Adrenal gland (tissue), 12 donors: ENCODE results near the gene ZNF425. TPM values are rescaled to one million over a fixed set of nuclear protein-coding genes. Genes with fewer than 3 reads are reported as not detected.
A peak's percentile ranks its signal among the peaks of the same experiment; 100 is the strongest.

Experiments
- DNase-seq, 7 donors: peaks; one replicate each; pipeline ENCODE4 v3.0.0-alpha.2; 2019 to 2020
- H3K27ac ChIP-seq, 5 donors: fragments of 200-600 bp; sonication (generic) in 4 of 5; 1 replicate in 3 of 5; 2 replicates in 2 of 5; pipeline versions ENCODE4 v1.5.1 to v1.8.0; 2016 to 2020; ENCODE audit warnings: mild to moderate bottlenecking in 1 of 5
- H3K27me3 ChIP-seq: fragments of 200-600 bp; 2 replicates; pipeline ENCODE4 v1.8.0; 2021
- H3K36me3 ChIP-seq, 2 donors: fragments of 200-600 bp; replicated peaks in 1 of 2; 1 replicate in 1 of 2; 2 replicates in 1 of 2; pipeline versions ENCODE4 v1.5.1 to v1.8.0; 2018 to 2022
- H3K4me1 ChIP-seq, 2 donors: fragments of 200-600 bp; replicated peaks in 1 of 2; 1 replicate in 1 of 2; 2 replicates in 1 of 2; pipeline versions ENCODE4 v1.5.1 to v1.8.0; 2018 to 2021
- H3K4me3 ChIP-seq, 4 donors: fragments of 200-600 bp; sonication (generic) in 3 of 4; one replicate each; pipeline ENCODE4 v1.5.1; 2016 to 2018
- H3K9me3 ChIP-seq, 3 donors: fragments of 200-600 bp; sonication (generic) in 1 of 3; replicated peaks in 1 of 3; 1 replicate in 2 of 3; 2 replicates in 1 of 3; pipeline versions ENCODE4 v1.5.1 to v1.8.0; 2016 to 2021
- CTCF ChIP-seq, 6 experiments: fragments of 450-650 bp in 4 of 6; fragments of 200-600 bp in 2 of 6; sonication (generic) in 1 of 6; IDR thresholded peaks; 1 replicate in 5 of 6; 2 replicates in 1 of 6; pipeline versions ENCODE4 v1.5.1 to v1.8.0; 2016 to 2021; ENCODE audit warnings: antibody characterized with exemption in 6 of 6, mild to moderate bottlenecking in 2 of 6, moderate library complexity in 1 of 6
- POLR2A ChIP-seq, 2 donors: fragments of 450-650 bp; IDR thresholded peaks; one replicate each; pipeline ENCODE4 v1.6.1; 2017; ENCODE audit warnings: antibody characterized with exemption in 2 of 2, mild to moderate bottlenecking in 2 of 2, moderate library complexity in 1 of 2
- WGBS, 4 donors: extraction: QIAGEN DNeasy Blood & Tissue Kit in 2 of 4; methylation state at CpG; one replicate each; pipeline versions ENCODE4 v1.1.5 to v1.1.7; 2013 to 2017; 5-methylcytosine and 5-hydroxymethylcytosine counted together
- intact Hi-C, 2 donors: fragments of 100-400 bp; cut with DNase I; formaldehyde crosslinking; loops; one replicate each; pipeline versions ENCODE4 v1.14.1 to v1.15.0; 2022 to 2023
- polyA plus RNA-seq, 3 donors: library from polyadenylated mRNA; stranded (reverse); fragments of 200-250 nt in 2 of 3; fragments of 350-450 nt in 1 of 3; fragmentation: Illumina TruSeq in 1 of 3; extraction: RNeasy Lipid Tissue Mini Kit (QIAGEN cat#74804) in 1 of 3; gene quantifications; one replicate each; pipeline ENCODE4 v1.2.3, GENCODE V29; 2013 to 2014
- total RNA-seq, 9 donors: library from RNA; depleted of rRNA in 4 of 9; stranded (reverse); fragments of >200 nt in 4 of 9; fragments of 120-200 nt in 1 of 9; fragmentation: NEBNext Ultra II Directional in 1 of 9; extraction: Animal tissue kit (Norgen Biotek cat#: 25700) in 1 of 9; gene quantifications; one replicate each; pipeline versions ENCODE4 v1.1.0 to v1.2.4, GENCODE V29; 2013 to 2023
- donor health status: healthy with polysubstance abuse.
- donor health status: Bipolar disorder and iron deficiency.
- donor health status: DM: yes; HTN: yes; CAD: no.
- donor health status: DM: no; HTN: no; CAD: no.
- donor health status: DM: no; HTN: no; CAD: no.
- donor health status: DM: yes; HTN: yes; CAD: no.

ZNF425 gene
- total and polyA plus RNA-seq, 12 donors = 0.36 to 3.1 (median 1.5) TPM

DNA sequence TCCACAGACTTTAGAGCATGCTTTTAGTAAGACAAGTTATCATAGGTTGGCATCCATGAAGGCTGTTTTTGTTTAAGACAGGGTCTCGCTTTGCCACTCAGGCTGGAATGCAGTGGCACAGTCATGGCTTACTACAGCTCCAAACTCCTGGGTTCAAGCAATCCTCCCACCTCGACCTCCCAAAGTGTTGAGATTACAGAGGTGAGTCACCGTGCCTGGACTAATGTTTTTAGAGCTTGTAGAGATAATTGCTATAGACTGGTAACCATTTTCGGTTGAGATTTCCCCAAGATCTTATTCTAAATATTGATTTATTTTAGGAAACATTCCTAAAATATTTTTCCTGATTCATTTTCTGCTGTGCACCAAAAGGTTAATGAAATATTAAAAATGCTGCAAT, 15.8 kb upstream of the ZNF425 start:
- no peak overlapping the region for H3K4me3 ChIP-seq
- TF ChIP-seq CTCF (IDR thresholded peaks at IDR 0.05) (no peak), POLR2A (IDR thresholded peaks at IDR 0.05) (no peak)
- no peak overlapping the region for H3K27ac ChIP-seq
- no peaks in the 10 kb centered on the region for H3K9me3 ChIP-seq
- no peak for DNase-seq
- no peaks in the 10 kb centered on the region for H3K36me3 ChIP-seq
- intact Hi-C loops = loop anchor here in 1 of 2 donors (10.0 kb wide), 1 partner anchor 47 kb away; the partner anchor contains the start of gene ZNF786
- H3K27me3 ChIP-seq = no peaks in the 10 kb centered on the region
- 67 to 90% (median 84%) methylated on average over 3 to 4 of the region's 4 CpGs for WGBS, 4 donors
- H3K4me1 ChIP-seq = peaks cover 0 to 3% of the 10 kb centered on the region in 2 donors

DNA sequence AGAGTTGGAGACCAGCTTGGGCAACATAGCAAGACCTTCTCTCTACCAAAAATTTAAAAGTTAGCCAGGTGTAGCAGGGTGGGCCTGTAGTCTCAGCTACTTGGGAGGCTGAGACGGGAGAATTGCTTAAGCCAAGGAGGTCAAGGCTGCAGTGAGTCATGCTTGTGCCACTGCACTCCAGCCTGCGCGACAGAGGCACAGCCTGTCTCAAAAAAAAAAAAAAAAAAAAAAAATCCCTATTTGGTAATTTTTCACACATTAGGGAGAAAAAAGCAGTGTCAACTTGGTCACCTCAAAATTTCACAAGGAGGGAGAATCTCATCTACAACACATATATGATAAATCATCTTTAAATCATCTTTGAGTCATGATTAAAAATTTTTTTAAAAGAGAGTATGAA, 14.7 kb upstream of the ZNF425 start:
- no peaks in the 10 kb centered on the region for H3K36me3 ChIP-seq
- H3K4me3 ChIP-seq = no peak overlapping the region
- no peaks in the 10 kb centered on the region for H3K9me3 ChIP-seq
- WGBS, 4 donors = 29 to 46% (median 38%) methylated on average over 3 of the region's 3 CpGs
- peak overlapping the region in 4 of 5 donors; percentile 19 to 59 (median 46) for H3K27ac ChIP-seq
- TF ChIP-seq POLR2A (IDR thresholded peaks at IDR 0.05) = no peak
- no peaks in the 10 kb centered on the region for H3K4me1 ChIP-seq
- peak; percentile 48 to 79 (median 71) for DNase-seq
- intact Hi-C loops = loop anchor here in 1 of 2 donors (10.0 kb wide), 1 partner anchor 46 kb away; the partner anchor contains the start of gene ZNF786
- no peaks in the 10 kb centered on the region for H3K27me3 ChIP-seq

- no peak overlapping the region for H3K4me3 ChIP-seq
- no peak for DNase-seq
- H3K27ac ChIP-seq = no peak overlapping the region
- no peaks in the 10 kb centered on the region for H3K4me1 ChIP-seq
- 91 to 99% (median 96%) methylated on average over 9 of the region's 9 CpGs for WGBS, 4 donors
- no peak for TF ChIP-seq CTCF (IDR thresholded peaks at IDR 0.05)
- peaks cover 0 to 5% of the 10 kb centered on the region in 2 donors for H3K36me3 ChIP-seq
- H3K27me3 ChIP-seq = no peaks in the 10 kb centered on the region
- intact Hi-C loops = no loop called here
- H3K9me3 ChIP-seq = no peaks in the 10 kb centered on the region
Observed at GRCh38 chr7:149136118-149136517, 10.0 kb upstream of the ZNF425 start.

GRCh38 chr7:149133028-149133710, 7.0 kb upstream of the ZNF425 start:
- no peak for TF ChIP-seq CTCF (IDR thresholded peaks at IDR 0.05)
- TF ChIP-seq POLR2A (IDR thresholded peaks at IDR 0.05) = no peak
- Histone ChIP-seq H3K9me3 (no peaks in the 10 kb centered on the region), H3K27ac (no peak overlapping the region), H3K4me1 (peaks cover 0 to under 1% of the 10 kb centered on the region in 2 donors), H3K36me3 (peaks cover 0 to 9% of the 10 kb centered on the region in 2 donors), H3K27me3 (no peaks in the 10 kb centered on the region), H3K4me3 (no peak overlapping the region)
- WGBS, 4 donors = 92 to 100% (median 98%) methylated on average over 2 of the region's 2 CpGs
- DNase-seq = no peak
- intact Hi-C loops = no loop called here
